GM19035 (cell line): ENCODE results near the gene FNBP1L.
"Not testable (repeated sequence)": the region's sequence is repeated elsewhere in the genome, so short reads cannot be mapped to it uniquely, and the experiment has no call there.

ENCODE experiments used
- ATAC-seq: cut with Tn5 transposase; IDR thresholded peaks from one replicate; pipeline ENCODE4 v1.9.1; 2021; ENCODE audit not compliant: unreplicated experiment

FNBP1L gene

DNA sequence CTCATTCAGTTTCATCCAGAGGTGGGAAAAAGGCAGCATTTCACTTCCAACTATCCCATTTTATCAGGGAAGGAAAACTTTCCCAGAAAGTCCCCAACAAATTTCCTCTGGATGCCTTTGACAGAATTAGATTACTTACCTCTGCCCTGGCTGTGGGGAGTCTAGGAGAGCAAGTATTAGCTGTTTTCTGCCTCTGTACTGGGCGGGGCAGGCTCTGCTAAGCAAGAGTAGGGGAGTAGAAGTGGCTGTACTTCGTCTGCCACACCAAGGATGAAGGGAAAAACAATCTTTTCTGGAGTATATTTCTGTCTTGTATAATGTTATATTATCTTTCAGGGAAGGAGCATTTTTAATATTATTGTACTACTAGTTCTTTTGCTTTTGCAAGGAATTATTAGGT is 78.5 kb downstream of the FNBP1L start:
- ATAC-seq: no peak

- ATAC-seq: no peak
Observed at GRCh38 chr1:93528412-93528811, 80.5 kb downstream of the FNBP1L start.

DNA sequence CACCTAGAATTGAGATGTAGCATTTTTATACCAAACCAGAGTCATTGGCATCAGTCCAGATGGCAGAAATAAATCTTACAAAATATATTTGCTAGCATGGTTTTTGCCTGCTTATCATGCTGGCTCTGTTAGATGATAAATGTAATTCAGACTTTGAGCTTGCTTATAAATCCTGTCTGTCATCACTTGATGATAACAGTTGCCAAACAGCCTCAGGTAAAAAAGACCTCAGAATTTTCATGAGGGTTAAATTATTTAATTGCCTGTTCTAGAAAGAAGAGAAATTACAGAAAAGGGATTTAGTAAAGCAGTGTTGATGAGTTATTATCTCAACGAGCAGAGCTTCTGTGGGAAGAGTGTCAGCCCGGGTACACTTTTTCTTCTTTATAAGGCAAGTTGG is 83.3 kb downstream of the FNBP1L start:
- ATAC-seq: no peak

DNA sequence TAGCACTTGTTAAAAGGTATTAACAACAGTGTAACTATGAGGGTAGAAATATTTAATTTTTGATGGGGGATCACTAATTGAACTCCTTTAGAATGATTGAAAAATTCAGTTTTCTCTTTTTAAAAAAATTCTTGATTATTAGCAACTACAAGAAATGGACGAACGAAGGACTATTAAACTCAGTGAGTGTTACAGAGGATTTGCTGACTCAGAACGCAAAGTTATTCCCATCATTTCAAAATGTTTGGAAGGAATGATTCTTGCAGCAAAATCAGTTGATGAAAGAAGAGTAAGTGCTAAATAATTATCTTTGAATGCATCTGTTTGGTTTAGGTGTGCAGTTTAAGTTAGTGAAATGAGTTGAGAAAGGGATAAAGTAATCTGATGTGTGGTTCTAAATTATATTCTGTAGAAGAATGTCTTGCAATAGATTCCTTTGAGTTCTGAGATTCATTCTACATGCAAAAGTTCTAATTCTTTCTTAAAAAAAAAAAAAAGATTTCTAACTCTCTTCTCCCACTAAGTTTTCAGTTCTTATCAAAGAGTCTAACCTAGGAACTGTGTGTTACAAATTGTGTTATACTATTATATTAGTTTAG is 85.0 kb downstream of the FNBP1L start:
- ATAC-seq: no peak

DNA sequence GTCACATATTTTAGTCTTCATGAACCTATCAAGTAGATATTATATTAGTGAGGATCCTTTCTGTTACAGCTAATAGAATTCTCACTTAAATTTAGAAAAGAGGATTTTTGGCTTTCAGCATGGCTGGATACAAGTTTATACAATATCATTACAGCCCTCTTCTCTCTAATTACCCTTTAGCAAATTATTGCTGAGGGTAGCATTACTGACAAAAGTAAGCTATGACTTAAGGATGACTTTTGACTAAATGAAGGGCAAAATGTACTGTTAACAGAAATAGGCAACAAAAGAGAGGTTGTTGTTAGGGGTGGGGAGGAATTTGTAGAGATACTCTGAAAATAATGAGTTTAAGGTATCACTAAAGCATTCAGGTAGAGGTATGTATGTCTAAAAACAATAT is 85.8 kb downstream of the FNBP1L start:
- ATAC-seq: no peak

DNA sequence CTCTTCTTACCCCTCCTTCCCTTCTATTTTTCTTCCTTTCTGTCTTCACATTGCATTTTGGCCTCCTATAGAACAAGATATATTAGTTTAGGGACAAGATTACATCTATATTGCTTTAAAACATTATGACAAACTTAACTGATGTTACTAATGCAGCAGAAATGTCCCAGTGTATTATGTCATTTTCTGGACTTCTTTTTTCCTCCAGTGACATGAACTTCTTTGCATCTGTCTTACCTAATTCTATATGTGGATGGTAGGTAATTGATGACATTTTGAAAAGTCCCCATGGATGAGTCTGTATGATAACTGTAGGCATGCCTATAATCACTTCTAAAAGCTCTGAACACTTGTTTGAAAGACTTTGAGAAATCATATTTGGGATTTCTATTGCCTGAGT is 89.5 kb downstream of the FNBP1L start:
- no peak for ATAC-seq

GRCh38 chr1:93537924-93538323 is 90.0 kb downstream of the FNBP1L start:
- ATAC-seq: no peak

DNA sequence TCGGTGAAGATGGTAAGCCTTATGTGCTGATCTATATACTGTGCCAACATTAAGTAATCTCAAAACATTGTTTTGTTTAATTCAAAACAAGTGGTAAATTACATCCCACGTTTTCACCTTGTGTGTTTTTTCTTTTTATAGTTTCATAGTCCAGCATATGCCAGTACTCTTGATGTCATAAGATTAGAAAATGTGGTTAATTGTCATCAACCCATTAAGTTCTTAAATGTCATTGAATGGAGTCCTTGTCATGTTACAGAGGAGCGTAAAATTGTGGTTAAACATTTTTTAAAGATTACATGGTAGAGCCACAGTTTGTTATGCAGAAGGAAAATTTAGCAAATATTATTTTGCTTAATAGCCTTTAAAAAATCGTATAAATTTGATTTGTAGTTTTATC is 93.1 kb downstream of the FNBP1L start:
- no peak for ATAC-seq

DNA sequence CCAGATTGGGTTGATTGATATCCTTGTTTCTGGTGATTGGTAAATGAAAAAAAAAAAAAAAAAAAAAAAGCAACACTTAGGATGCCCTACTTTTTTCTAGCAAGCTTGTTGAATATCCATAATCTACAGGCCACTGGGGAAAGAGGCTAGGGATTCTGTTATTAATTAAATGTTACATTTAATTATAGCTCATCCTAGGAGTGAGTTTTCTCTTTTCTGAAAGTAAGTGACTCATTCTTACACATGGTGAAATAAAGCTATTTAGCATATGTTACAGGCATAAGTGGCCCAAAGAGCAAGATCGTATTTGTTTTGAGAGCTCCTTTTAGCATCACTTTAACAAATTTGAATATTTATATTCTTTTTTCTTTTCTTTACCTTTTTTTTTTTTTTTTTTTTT is 94.5 kb downstream of the FNBP1L start:
- no peak for ATAC-seq

DNA sequence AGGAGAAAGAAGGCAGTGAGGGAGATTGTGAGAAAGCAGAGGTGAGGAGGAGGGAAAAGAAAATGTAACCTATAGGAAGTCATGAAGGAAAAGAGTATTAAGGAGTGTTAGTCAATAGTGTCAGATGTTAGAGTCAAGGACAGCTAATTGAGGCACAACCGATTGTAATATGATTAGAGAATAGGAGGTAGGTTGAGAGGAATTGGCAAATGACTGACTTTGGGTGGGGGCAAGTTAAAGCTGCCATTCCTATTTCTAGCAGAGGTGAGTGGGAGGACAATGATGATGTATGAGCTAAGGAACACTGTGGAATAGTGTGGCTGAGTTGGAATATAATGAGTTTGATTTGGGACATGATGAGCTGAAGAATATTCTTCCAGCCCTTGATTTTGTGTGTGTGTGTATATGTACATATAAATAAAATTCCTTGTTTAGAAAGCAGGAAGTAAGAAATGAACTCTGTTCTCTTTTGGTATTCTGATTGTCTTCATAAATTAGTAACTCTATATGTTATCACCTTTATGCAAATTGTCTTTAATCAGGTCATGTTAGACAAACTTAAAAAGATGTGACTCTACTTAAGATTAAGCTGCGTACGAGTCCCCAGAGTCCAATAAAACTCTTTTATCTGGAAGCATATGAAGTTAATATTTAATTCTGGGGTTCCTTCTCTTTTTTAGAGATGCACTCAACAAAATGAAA is 98.4 kb downstream of the FNBP1L start:
- ATAC-seq: no peak

DNA sequence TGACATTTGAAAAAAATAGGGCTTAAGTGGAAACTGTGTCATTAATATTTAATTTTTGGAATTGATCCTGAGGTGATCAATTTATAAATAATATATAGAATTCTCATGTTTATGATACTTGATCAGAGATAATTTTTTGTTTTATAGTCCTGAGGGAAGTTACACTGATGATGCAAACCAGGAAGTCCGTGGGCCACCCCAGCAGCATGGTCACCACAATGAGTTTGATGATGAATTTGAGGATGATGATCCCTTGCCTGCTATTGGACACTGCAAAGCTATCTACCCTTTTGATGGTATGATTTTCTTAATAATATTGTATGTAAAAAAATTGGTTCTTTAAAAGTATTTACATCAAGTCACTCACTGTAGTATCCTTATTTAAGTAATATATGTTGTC is 101.2 kb downstream of the FNBP1L start:
- no peak for ATAC-seq

GRCh38 chr1:93549811-93550210 is 101.9 kb downstream of the FNBP1L start:
- no peak for ATAC-seq

DNA sequence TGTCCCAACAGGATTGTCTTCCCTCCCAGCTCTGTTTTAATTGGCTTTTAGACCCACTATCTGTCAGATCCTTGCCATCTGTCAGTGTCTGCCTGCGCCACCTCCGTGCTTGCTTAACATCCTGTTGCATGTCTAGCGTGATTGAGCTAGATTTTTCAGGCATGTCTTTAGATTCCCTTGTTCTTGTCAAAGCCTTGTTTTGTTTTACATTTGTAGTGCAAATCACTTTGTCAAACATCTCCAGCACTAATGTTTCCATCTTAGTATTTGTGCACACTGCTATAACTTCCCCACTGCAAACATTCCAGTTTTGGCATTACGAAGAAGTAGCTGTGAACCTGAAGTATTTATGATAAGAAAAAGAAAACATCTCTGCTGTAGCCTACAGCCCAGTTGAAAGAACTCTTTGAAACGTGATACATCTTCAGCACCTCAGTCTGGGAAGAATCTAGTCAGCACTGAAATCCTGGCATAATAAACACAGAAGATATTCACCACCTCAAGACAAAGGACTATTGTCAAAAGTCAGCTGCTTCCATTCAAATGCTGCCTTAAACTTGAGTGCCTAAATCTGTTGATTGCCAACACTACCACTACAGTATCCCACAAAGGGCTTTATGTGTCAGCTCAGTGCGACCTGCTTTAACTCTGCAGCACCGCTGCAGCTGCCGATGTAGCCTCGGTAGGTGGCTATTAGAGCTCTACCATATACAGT is 105.0 kb downstream of the FNBP1L start:
- ATAC-seq: no peak

DNA sequence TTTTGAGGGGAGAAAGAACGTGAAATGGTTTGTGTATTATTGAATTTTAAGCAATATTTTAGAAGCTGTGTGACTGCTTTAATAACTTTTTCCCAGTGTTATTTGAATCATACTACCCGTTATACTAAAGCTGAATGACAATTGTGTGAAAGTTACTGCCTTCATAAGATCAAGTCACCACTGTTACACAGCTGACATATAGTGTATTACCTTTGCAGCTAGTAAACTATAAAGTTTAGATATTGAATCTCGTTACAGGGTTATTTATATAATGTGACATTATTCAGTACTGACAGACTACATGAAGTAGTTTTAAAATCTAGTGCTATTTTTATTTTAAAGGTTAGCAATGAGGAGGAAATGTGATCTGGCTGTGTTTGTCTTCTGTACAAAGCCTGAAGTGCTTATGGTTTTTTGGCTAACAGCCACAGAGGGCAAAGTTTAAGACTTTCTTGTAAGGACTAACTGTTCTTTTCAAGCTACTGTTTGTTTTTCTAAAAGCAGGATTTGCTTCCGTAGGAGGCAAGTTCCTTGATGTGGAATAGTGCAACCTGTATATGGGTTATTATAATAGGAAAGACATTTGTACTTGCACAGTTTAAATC is 106.1 kb downstream of the FNBP1L start:
- ATAC-seq: not testable (repeated sequence)

- no peak for ATAC-seq
Observed at GRCh38 chr1:93554883-93555872, 107.3 kb downstream of the FNBP1L start.

GRCh38 chr1:93556291-93556690 is 108.4 kb downstream of the FNBP1L start:
- no peak for ATAC-seq

- ATAC-seq: no peak
Observed at GRCh38 chr1:93559045-93559444, 111.1 kb downstream of the FNBP1L start.

DNA sequence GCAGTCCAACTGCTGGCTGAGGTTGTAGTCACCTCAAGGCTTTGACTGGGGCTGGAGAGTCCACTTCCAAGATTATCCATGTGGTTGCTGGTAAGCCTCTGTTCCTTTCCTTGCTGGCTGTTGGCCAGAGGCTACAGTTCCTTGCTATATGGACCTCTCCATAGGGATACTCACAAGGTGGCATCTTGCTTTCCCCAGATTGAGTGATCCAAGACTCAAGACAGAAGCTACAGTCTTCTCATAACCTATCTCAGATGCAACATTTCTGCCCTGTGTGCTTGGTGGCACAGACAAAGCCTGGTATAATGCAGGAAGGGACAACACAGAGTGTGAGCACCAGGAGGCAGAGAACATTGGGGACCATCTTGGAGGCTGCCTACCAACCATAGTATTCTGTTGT is 111.8 kb downstream of the FNBP1L start:
- ATAC-seq: no peak

GRCh38 chr1:93565496-93566206 is 117.7 kb downstream of the FNBP1L start:
- no peak for ATAC-seq

DNA sequence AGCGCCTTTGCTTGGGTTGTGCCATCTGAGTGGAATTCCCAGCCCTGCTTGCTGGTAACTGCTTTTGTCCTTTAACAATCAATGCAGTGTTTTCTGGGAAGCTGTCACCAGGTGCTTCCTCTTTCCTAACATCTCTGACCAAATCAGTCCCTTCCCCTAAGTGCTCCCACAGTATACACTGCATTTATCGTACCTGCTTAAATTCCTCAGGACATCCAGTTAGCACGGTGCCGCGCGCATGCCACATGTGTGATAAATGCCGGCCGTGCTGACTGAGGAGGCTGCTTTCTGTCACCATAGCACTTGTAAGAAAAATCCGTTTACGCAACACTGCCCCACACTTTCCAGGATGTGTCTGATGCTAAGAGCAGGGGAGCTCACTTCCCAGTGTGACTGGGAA is 118.3 kb downstream of the FNBP1L start:
- no peak for ATAC-seq
